Ovary (tissue), 3 donors: ENCODE results near the gene OSBPL6.
"Not testable (repeated sequence)": the region's sequence is repeated elsewhere in the genome, so short reads cannot be mapped to it uniquely, and the experiment has no call there.

Source experiments
- POLR2A ChIP-seq: fragments of 450-650 bp; IDR thresholded peaks from one replicate; pipeline ENCODE4 v1.6.1; 2017; ENCODE audit warnings: antibody characterized with exemption, mild to moderate bottlenecking, moderate library complexity
- TF ChIP-seq, protein P1 (sequence below), 3 donors: fragments of 450-650 bp in 2 of 3; fragments of 200-600 bp in 1 of 3; IDR thresholded peaks; one replicate each; pipeline versions ENCODE4 v1.5.1 to v1.8.0; 2016 to 2022; ENCODE audit warnings: antibody characterized with exemption in 3 of 3, mild to moderate bottlenecking in 1 of 3
- donor health status: DM: no; HTN: no; CAD: no.

- TF ChIP-seq, protein P1, sequence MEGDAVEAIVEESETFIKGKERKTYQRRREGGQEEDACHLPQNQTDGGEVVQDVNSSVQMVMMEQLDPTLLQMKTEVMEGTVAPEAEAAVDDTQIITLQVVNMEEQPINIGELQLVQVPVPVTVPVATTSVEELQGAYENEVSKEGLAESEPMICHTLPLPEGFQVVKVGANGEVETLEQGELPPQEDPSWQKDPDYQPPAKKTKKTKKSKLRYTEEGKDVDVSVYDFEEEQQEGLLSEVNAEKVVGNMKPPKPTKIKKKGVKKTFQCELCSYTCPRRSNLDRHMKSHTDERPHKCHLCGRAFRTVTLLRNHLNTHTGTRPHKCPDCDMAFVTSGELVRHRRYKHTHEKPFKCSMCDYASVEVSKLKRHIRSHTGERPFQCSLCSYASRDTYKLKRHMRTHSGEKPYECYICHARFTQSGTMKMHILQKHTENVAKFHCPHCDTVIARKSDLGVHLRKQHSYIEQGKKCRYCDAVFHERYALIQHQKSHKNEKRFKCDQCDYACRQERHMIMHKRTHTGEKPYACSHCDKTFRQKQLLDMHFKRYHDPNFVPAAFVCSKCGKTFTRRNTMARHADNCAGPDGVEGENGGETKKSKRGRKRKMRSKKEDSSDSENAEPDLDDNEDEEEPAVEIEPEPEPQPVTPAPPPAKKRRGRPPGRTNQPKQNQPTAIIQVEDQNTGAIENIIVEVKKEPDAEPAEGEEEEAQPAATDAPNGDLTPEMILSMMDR (IDR thresholded peaks at IDR 0.05), result not testable (repeated sequence)
- TF ChIP-seq POLR2A, result not testable (repeated sequence)
Measured at GRCh38 chr2:178423746-178424145, 229.4 kb downstream of the OSBPL6 start.
